Bronchial epithelial cell (primary cell): Measurements from ENCODE around the gene RNF181. TPM values are rescaled to one million over a fixed set of nuclear protein-coding genes. Genes with fewer than 3 reads are reported as not detected.
"Not testable (repeated sequence)": the region's sequence is repeated elsewhere in the genome, so short reads cannot be mapped to it uniquely, and the experiment has no call there.

Source experiments
- DNase-seq: peaks from one replicate; pipeline ENCODE4 v3.0.0-alpha.2; 2010; ENCODE audit warnings: low read depth
- FAIRE-seq: peaks from 2 replicates; lab custom pipeline; 2011; peaks lifted over from hg19 to GRCh38; lab: Jason Lieb, UNC
- H3K27me3 ChIP-seq: 2 replicates; pipeline ENCODE4 v1.5.1; 2011; ENCODE audit warnings: low read length; ENCODE audit not compliant: control insufficient read depth, insufficient read depth
- H3K36me3 ChIP-seq: 2 replicates; pipeline ENCODE4 v1.5.1; 2011; ENCODE audit warnings: low read length; ENCODE audit not compliant: control insufficient read depth, insufficient read depth
- H3K4me3 ChIP-seq: 2 replicates; pipeline ENCODE4 v1.5.1; 2011; ENCODE audit warnings: mild to moderate bottlenecking, low read depth, low read length, control low read depth
- total RNA-seq: library from RNA; depleted of rRNA; stranded (reverse); fragments of >200 nt; gene quantifications from 2 replicates; pipeline ENCODE4 v1.2.1, GENCODE V29; 2014
- TF ChIP-seq, protein P1 (sequence below): IDR thresholded peaks from 2 replicates; pipeline ENCODE4 v1.5.1; 2011; ENCODE audit warnings: mild to moderate bottlenecking, moderate library complexity, low read length, control low read depth, inconsistent platforms; ENCODE audit not compliant: insufficient read depth, severe bottlenecking

The RNF181 gene
- total RNA-seq, 1 donor from 2014 or later: 240 TPM

- Histone ChIP-seq H3K27me3 (no peaks in the 10 kb centered on the region), H3K4me3 (no peak overlapping the region), H3K36me3 (no peaks in the 10 kb centered on the region)
- FAIRE-seq (no peak), DNase-seq (no peak)
- TF ChIP-seq, protein P1, sequence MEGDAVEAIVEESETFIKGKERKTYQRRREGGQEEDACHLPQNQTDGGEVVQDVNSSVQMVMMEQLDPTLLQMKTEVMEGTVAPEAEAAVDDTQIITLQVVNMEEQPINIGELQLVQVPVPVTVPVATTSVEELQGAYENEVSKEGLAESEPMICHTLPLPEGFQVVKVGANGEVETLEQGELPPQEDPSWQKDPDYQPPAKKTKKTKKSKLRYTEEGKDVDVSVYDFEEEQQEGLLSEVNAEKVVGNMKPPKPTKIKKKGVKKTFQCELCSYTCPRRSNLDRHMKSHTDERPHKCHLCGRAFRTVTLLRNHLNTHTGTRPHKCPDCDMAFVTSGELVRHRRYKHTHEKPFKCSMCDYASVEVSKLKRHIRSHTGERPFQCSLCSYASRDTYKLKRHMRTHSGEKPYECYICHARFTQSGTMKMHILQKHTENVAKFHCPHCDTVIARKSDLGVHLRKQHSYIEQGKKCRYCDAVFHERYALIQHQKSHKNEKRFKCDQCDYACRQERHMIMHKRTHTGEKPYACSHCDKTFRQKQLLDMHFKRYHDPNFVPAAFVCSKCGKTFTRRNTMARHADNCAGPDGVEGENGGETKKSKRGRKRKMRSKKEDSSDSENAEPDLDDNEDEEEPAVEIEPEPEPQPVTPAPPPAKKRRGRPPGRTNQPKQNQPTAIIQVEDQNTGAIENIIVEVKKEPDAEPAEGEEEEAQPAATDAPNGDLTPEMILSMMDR: no peak
Observed at GRCh38 chr2:85589181-85589580, 6.4 kb upstream of the RNF181 start.

- peak; percentile 56 for DNase-seq
- TF ChIP-seq, protein P1: no peak
- no peak for FAIRE-seq
- no peak overlapping the region for H3K4me3 ChIP-seq
- no peaks in the 10 kb centered on the region for H3K36me3 ChIP-seq
- no peaks in the 10 kb centered on the region for H3K27me3 ChIP-seq
Observed at GRCh38 chr2:85589982-85590791, 5.4 kb upstream of the RNF181 start.

DNA sequence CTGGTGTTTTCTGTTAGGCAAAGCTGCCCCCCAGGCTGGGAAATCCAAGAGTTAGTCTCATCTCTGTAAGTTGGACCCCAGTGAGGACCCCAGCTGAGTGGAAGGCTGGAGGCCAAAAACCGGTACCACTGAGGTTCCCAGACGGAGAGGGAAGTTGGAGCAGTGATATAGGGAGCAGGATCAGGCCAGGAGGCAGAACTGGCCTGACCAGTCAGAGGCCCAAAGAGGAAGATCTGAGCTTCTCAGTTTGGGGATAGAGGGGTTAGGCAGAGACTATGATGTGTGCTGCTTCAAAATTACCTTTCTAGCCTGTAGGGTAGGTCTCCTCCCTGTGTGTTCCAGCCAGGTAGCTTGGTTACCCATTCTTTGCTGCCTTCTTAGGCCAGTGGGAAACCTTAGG, 4.6 kb upstream of the RNF181 start:
- H3K4me3 ChIP-seq: no peak overlapping the region
- H3K36me3 ChIP-seq: no peaks in the 10 kb centered on the region
- no peak for FAIRE-seq
- H3K27me3 ChIP-seq: no peaks in the 10 kb centered on the region
- TF ChIP-seq, protein P1: no peak
- DNase-seq: no peak

DNA sequence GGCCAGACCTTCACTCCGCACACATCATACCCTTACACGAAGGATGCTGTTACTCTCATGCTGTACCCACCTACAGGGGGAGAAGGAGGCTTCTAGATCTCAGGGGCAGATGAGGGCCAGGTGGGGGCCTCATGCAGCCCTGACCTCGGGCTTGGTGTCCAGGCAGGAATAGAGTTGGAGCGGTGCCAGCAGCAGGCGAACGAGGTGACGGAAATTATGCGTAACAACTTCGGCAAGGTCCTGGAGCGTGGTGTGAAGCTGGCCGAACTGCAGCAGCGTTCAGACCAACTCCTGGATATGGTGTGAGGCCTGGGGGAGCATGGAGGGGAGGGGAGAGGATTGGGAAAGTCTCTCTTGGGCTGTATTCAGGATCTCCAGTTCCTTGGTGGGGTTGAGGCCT, 4.0 kb upstream of the RNF181 start:
- TF ChIP-seq, protein P1: no peak
- H3K4me3 ChIP-seq: no peak overlapping the region
- H3K27me3 ChIP-seq: no peaks in the 10 kb centered on the region
- DNase-seq (no peak), FAIRE-seq (no peak)
- peaks cover 1% of the 10 kb centered on the region for H3K36me3 ChIP-seq

DNA sequence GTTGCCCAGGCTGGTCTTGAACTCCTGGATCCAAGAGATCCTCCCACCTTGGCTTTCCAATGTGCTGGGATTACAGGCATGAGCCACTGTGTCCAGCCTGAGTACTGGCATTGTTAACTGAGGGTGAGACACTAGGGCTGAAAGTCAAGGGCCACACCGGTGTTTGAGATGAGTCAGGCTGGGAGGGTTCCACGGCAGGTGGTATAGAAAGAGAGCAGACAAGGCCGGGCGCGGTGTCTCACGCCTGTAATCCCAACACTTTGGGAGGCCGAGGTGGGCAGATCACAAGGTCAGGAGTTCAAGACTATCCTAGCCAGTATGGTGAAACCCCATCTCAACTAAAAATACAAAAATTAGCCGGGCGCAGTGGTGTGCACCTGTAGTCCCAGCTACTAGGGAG, 3.2 kb upstream of the RNF181 start:
- H3K36me3 ChIP-seq, DNase-seq, H3K27me3 ChIP-seq, FAIRE-seq, H3K4me3 ChIP-seq: not testable (repeated sequence)

DNA sequence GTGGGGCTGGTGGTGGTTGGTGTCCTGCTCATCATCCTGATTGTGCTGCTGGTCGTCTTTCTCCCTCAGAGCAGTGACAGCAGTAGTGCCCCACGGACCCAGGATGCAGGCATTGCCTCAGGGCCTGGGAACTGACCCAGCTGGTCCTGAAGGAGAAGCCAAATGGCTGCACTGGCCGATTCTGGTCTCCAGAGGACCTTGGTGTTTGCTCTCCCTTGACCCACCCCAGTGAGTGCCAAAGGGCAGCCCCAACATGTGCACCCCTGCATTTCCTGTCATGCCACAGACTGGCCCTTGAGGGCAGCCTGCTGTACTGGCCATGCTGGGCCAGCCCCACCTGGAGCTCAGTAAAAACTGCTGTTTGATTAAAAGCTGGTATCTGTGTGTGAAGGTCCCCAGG, 2.5 kb upstream of the RNF181 start:
- no peak overlapping the region for H3K4me3 ChIP-seq
- no peak for DNase-seq
- H3K36me3 ChIP-seq: peaks cover 8% of the 10 kb centered on the region
- H3K27me3 ChIP-seq: no peaks in the 10 kb centered on the region
- TF ChIP-seq, protein P1: no peak
- FAIRE-seq: no peak
